NCI-H1694 treated with DMSO at 0.1 percent for 48 hours (cell line): Measurements from ENCODE around the gene LEFTY2.
"Not testable (repeated sequence)": the region's sequence is repeated elsewhere in the genome, so short reads cannot be mapped to it uniquely, and the experiment has no call there.

Source experiments
- DNase-seq: peaks from one replicate; lab custom pipeline; 2025; lab: John Stamatoyannopoulos, UW

Gene LEFTY2

DNA sequence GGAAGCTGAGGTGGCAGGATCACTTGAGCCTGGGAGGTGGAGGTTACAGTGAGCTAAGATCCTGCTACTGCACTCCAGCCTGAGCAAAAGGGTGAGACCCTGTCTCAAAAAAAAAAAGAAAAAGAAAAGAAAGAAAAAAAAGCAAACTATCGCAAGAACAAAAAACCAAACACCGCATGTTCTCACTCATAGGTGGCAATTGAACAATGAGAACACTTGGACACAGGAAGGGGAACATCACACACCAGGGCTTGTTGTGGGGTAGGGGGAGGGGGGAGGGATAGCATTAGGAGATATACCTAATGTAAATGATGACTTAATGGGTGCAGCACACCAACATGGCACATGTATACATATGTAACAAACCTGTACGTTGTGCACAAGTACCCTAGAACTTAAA, 11.6 kb downstream of the LEFTY2 start:
- DNase-seq: not testable (repeated sequence)

DNA sequence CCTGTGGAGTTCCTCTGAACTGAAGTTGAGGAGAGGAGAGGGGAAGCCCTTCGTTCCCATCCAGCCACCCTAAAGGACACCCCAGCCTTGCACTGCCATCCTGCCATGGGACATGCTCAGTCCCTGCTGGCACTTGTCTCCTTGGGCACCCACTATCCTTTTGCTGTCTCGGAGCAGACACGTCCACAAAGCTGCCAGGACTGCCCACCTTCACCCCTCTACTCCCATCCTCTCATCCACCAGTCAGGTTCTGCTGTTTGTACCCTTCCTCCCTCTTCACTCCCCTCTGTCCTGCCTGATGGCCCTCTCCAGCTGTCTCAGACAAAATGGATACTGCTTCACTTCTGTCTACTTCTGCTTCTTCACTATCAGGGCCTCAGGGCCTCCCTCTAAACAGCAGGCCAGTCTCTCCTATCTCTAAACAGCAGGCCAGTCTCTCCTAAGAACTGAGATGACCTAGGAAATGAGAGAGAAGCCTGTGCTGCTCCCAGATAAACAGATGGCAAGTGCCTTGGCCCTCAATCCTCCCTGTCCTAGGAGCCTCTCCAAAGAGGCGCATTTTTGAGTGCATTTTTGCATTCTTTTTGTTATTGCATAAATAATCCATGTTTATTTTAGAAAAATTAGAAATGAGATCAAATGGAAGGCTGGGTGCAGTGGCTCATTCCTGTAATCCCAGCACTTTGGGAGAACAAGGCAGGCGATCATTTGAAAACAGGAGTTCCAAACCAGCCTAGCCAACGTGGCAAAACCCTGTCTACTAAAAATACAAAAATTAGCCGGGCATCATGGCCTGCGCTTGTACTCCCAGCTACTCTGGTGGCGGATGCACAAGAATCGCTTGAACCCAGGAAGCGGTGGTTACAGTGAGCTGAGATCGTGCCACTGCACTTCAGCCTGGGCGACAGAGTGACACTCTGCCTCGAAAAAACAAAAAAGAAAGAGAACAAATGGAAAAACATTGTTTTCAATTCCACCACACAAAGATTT, 12.5 kb downstream of the LEFTY2 start:
- DNase-seq: no peak

- no peak for DNase-seq
These were observed 14.4 kb downstream of the LEFTY2 start for GRCh38 chr1:225926551-225927113.

DNA sequence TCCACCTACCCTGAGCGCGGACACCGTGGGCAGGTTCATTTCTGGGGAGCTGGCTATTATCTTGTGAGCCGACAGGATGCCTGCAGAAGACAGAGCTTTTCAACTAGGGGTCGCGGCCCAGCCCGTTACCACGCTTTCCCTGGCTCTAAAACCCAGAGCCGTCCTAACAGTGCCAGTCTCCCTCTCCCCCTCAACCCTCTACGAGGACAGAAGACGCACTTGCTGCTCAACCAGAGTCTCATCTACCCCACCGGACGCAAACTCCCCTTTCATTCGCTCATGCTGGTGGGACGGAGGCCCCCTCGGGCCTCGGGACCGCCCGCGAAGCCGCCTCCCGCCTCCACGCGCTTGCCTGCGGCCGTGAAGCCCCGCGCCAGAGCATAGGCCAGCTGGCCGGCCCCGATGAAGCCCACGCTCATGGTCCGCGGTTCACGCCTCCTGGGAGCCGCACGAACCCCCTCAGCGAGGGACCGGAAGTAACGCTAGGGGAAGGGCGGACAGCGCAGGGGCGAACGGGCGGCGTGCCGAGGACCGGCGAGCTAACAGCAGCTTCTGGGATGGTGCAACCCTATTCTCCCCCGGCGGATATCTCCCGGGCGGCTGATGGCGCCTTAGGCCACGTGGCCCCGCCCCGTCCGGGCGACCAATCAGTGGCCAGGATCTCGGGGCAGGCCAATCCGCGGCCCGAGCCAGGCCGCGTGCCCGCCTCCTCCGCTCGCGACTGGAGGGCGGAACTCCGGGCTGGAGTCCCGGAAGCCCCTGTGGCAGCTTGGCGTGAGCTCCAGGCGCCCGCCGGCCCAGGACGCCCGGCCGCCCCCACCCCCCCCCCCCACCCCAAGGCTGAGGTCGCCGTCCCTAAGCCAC, 17.1 kb downstream of the LEFTY2 start, which contains the start of gene PYCR2:
PYCR2 (minus strand) TSS at position 559 of the 864 bp plus-strand sequence; CDS start at position 419, 140 bp downstream.
- DNase-seq: peak; percentile 94

GRCh38 chr1:225923381-225923691, 17.7 kb downstream of the LEFTY2 start:
- DNase-seq: no peak

- DNase-seq: peak; percentile 57
These were observed 19.0 kb downstream of the LEFTY2 start for GRCh38 chr1:225921734-225922709.

DNA sequence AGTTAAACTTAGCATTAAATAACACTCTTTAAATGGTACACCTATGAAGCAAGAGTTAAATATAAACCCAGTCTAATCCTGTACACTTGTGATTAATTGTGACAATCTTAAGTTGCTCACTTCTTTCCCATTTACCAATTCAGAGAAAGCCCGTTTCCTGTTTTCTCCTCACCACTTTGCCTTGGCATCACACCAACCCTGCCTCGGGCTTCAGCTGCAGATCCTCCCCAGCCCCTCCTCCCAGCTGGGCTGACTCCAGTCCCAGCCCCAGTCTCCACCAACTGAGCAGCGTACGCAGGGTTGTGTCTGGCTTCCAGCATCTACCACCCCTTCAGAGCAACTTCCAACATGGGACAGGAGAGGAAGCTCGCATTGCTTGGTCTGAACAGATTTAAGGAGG, 21.1 kb downstream of the LEFTY2 start:
- DNase-seq: peak; percentile 73

DNA sequence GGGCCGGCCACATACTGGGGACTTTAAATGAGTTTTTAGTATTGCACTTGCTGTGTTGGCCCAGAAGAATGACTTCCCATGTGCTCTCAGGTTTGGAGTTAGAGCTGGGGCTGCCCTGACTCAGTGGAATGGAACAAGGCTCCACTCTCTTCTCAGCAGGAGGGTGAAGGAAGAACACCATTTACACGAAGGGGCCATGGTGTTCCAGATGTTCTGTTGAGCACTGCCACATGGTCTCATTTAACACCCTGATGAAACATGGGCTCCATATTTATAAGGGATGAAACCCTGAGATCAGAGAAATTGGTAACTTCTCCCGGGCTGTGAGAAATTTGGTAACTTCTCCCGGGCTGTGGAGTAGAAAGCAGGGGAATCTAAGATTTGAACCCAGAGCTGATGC, 22.7 kb downstream of the LEFTY2 start:
- DNase-seq: no peak

DNA sequence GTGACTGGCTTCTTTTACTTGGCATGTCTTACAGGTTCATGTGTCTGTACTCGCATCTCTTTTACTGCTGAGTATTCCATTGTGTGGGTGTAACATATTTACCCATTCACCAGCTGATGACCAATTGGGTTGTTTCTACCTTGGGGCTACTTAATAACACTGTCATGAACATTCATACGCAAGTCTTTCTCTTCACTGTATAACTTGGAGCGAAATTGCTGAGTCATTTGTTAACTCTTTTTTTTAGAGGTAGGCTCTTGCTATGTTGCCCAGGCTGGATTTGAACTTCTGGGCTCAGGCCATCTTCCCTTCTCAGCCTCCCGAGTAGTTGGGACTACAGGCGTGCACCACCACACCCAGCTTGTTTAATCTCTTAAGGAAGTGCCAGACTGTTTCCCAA, 23.5 kb downstream of the LEFTY2 start:
- no peak for DNase-seq

- no peak for DNase-seq
These were observed 23.9 kb downstream of the LEFTY2 start for GRCh38 chr1:225917101-225917500.

DNA sequence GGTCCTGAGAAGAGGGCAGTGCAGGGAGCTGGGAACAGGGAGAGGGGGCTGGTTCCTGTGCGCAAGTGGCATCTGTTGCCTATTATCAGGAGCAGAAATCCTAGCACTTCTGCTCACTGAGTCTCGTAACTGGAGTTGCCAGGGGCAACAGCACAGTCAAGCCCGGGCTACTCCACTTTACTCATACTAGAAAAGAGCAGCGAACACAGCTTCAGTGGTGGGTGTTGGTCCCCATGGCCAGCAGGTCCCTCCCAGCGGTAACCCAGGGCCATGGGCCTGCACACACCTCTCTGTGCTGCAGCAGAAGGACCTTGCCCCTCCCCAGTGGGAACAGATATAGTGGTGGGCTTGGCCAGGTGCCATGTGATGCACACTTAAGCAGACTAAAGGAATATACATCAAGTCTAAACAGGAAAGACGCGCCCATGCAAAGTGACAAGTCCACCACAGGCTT, 25.5 kb downstream of the LEFTY2 start:
- DNase-seq: peak; percentile 84

GRCh38 chr1:225914947-225915346, 26.1 kb downstream of the LEFTY2 start:
- DNase-seq: no peak

GRCh38 chr1:225914391-225914790, 26.6 kb downstream of the LEFTY2 start:
- no peak for DNase-seq

- no peak for DNase-seq
These were observed 29.6 kb downstream of the LEFTY2 start for GRCh38 chr1:225911191-225912130.

GRCh38 chr1:225909477-225909876, 31.5 kb downstream of the LEFTY2 start:
- no peak for DNase-seq

- no peak for DNase-seq
These were observed 32.2 kb downstream of the LEFTY2 start for GRCh38 chr1:225908773-225909172.

- no peak for DNase-seq
These were observed 32.9 kb downstream of the LEFTY2 start for GRCh38 chr1:225908013-225908640.

DNA sequence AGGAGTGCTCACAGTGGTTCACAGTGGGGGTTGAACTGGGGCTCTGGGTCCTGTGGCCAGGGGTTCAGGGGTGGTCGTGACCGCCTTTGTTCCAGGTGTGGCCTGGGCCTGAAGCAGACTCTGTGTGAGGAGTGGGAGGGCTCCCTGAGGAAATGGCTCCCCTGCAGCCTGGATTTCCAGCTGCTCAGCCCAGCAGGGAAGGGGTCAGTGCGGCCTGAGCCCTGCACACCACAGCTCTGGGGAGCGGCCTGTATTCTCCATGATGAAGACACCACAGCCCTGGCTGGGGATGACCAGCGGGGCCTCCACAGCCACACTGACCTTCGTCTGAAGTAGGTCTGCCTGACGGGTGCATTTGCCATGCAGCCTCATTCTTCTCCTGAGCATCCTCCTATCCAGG, 33.7 kb downstream of the LEFTY2 start:
- no peak for DNase-seq

DNA sequence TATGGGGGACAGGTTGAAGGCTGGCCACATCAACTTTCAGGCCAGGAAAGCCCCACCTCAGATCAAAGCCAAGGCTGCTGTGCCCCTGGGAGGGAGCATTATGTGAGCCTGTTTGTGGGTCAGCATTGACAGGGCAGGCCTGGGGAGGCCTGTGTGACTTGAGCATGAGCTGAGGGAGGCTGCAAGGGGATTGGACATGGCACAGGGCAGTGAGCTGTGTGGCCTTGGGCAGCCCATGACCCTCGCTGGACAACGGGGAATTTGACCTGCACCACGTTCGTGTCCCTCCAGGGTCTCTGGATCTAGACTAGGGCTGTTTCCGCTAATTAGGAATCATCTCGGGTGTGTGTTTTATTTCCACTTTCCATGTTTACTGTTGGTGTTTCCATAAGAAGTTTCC, 34.6 kb downstream of the LEFTY2 start:
- no peak for DNase-seq

DNA sequence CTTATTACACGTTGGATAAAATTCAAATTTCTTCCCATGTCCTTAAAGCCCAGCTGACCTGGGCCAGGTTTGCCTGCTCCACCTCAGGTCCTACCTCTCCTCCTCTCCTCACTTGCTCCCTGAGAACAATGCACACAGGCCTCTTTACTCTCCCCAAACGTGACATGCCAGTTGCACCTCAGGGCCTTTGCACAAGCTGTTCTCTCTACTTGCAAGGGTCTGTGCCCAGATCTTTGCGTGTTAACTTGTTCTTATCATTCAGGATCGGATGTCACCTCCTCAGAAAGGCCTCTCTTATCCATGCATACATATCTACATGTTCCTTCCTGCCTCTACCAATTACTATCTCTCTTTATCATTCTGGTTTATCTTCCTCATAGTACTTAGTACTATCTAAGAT, 37.4 kb downstream of the LEFTY2 start:
- DNase-seq: no peak
